Upper lobe of left lung (tissue), 4 donors: ENCODE measurements around the gene AGTPBP1.

ENCODE experiments used
- CTCF ChIP-seq, 6 experiments: fragments of 450-650 bp in 4 of 6; fragments of 200-600 bp in 2 of 6; sonication (generic) in 2 of 6; IDR thresholded peaks; one replicate each; pipeline ENCODE4 v1.5.1; 2016 to 2019; ENCODE audit warnings: antibody characterized with exemption in 6 of 6
- POLR2A ChIP-seq, 4 donors: fragments of 450-650 bp; IDR thresholded peaks; one replicate each; pipeline ENCODE4 v1.5.1; 2016 to 2017; ENCODE audit warnings: antibody characterized with exemption in 4 of 4, mild to moderate bottlenecking in 2 of 4

GRCh38 chr9:85639675-85640186, 102.0 kb downstream of the AGTPBP1 start:
- TF ChIP-seq POLR2A (IDR thresholded peaks at IDR 0.05) (no peak), CTCF (IDR thresholded peaks at IDR 0.05) (no peak)
